Natural killer cell (primary cell): Measurements from ENCODE around the gene MXD3. TPM values are rescaled to one million over a fixed set of nuclear protein-coding genes. Genes with fewer than 3 reads are reported as not detected.

Source experiments
- ATAC-seq, 3 donors: fragments of 150-1000 bp in 2 of 3; fragments of 200-7000 bp in 1 of 3; cut with Tn5 transposase; 1 replicate in 1 of 3; 2 replicates in 2 of 3; pipeline ENCODE4 v1.10.0; 2021; ENCODE audit warnings: mild to moderate bottlenecking in 2 of 3, moderate library complexity in 2 of 3
- DNase-seq, 2 donors: peaks; one replicate each; pipeline versions ENCODE4 v3.0.0 to v3.0.0-alpha.2; 2013 to 2021; ENCODE audit warnings: mixed read lengths in 1 of 2
- H3K27ac ChIP-seq: one replicate; pipeline ENCODE4 v1.5.1; 2013; ENCODE audit warnings: mild to moderate bottlenecking, low read length
- H3K27me3 ChIP-seq: one replicate; pipeline ENCODE4 v1.6.1; 2013; ENCODE audit warnings: low read length; ENCODE audit not compliant: control insufficient read depth, insufficient read depth
- H3K36me3 ChIP-seq: one replicate; pipeline ENCODE4 v1.6.1; 2013; ENCODE audit warnings: low read length; ENCODE audit not compliant: control insufficient read depth, insufficient read depth
- H3K4me1 ChIP-seq: one replicate; pipeline ENCODE4 v1.6.1; 2013; ENCODE audit warnings: low read length; ENCODE audit not compliant: control insufficient read depth, insufficient read depth
- H3K4me3 ChIP-seq: one replicate; pipeline ENCODE4 v1.5.1; 2013; ENCODE audit warnings: low read length
- H3K9me3 ChIP-seq: one replicate; pipeline ENCODE4 v1.6.1; 2013; ENCODE audit warnings: low read length; ENCODE audit not compliant: control insufficient read depth, insufficient read depth
- H3K27ac Mint-ChIP-seq, 2 donors: one replicate each; pipeline ENCODE4 v1.8.0; 2022; ENCODE audit warnings: mild to moderate bottlenecking in 2 of 2, mixed read lengths in 2 of 2, moderate library complexity in 1 of 2
- H3K27me3 Mint-ChIP-seq, 2 donors: one replicate each; pipeline ENCODE4 v1.8.0; 2022; ENCODE audit warnings: low read depth in 2 of 2, mixed read lengths in 2 of 2
- H3K36me3 Mint-ChIP-seq: one replicate; pipeline ENCODE4 v1.8.0; 2022; ENCODE audit warnings: mixed read lengths
- H3K4me1 Mint-ChIP-seq, 2 donors: one replicate each; pipeline ENCODE4 v1.8.0; 2022; ENCODE audit warnings: mixed read lengths in 2 of 2
- H3K4me3 Mint-ChIP-seq: one replicate; pipeline ENCODE4 v1.8.0; 2022; ENCODE audit warnings: mild to moderate bottlenecking, moderate library complexity, mixed read lengths
- H3K9me3 Mint-ChIP-seq, 2 donors: one replicate each; pipeline ENCODE4 v1.8.0; 2022; ENCODE audit warnings: mixed read lengths in 2 of 2
- CTCF ChIP-seq: fragments of 200-600 bp; IDR thresholded peaks from one replicate; pipeline ENCODE4 v1.8.0; 2022; ENCODE audit warnings: antibody characterized with exemption
- WGBS: methylation state at CpG from one replicate; pipeline ENCODE4 v1.1.7; 2013; ENCODE audit warnings: missing lambda C conversion rate; ENCODE audit not compliant: insufficient coverage; 5-methylcytosine and 5-hydroxymethylcytosine counted together
- intact Hi-C: fragments of 100-400 bp; cut with micrococcal nuclease; formaldehyde crosslinking; loops from one replicate; pipeline ENCODE4 v1.14.2; 2022
- total RNA-seq, 4 donors: library from RNA; stranded (reverse); fragments of 120-200 nt in 1 of 4; gene quantifications; one replicate each; pipeline versions ENCODE4 v1.2.3 to v1.2.4, GENCODE V29; 2013 to 2022

Gene MXD3
- total RNA-seq, 3 donors from 2014 or later (not counting 1 experiment from before 2014, with no cell fraction given), result 10.9 to 15.0 (median 15.0) TPM

GRCh38 chr5:177330991-177331842 is 19.5 kb upstream of the MXD3 start:
- no peaks in the 10 kb centered on the region for H3K9me3 Mint-ChIP-seq
- peak overlapping the region; percentile 76 to 90 for H3K27ac Mint-ChIP-seq
- no peaks in the 10 kb centered on the region for H3K27me3 ChIP-seq
- peaks cover 45% of the 10 kb centered on the region for H3K36me3 ChIP-seq
- TF ChIP-seq CTCF, result no peak
- H3K27me3 Mint-ChIP-seq, result no peaks in the 10 kb centered on the region
- H3K27ac ChIP-seq, result peak overlapping the region; percentile 58
- peak; percentile 30 to 58 (median 52) for ATAC-seq
- no peak overlapping the region for H3K4me3 ChIP-seq
- H3K36me3 Mint-ChIP-seq, result no peaks in the 10 kb centered on the region
- peak overlapping the region; percentile 63 for H3K4me3 Mint-ChIP-seq
- DNase-seq, result peak in 1 of 2 donors; percentile 47
- H3K9me3 ChIP-seq, result no peaks in the 10 kb centered on the region
- H3K4me1 Mint-ChIP-seq, result peaks cover 40 to 74% of the 10 kb centered on the region in 2 donors
- H3K4me1 ChIP-seq, result peaks cover 91% of the 10 kb centered on the region
- intact Hi-C loops, result no loop called here
- 42% methylated on average over 27 of the region's 27 CpGs for WGBS

- peaks cover 34% of the 10 kb centered on the region for H3K36me3 ChIP-seq
- no peak overlapping the region for H3K4me3 ChIP-seq
- H3K4me1 ChIP-seq, result peaks cover 80% of the 10 kb centered on the region
- Mint-ChIP-seq H3K4me1 (peaks cover 40 to 74% of the 10 kb centered on the region in 2 donors), H3K36me3 (no peaks in the 10 kb centered on the region), H3K4me3 (peak overlapping the region; percentile 35), H3K27me3 (no peaks in the 10 kb centered on the region), H3K9me3 (no peaks in the 10 kb centered on the region), H3K27ac (peak overlapping the region; percentile 76 to 90)
- WGBS, result 52% methylated on average over 6 of the region's 6 CpGs
- intact Hi-C loops, result loop anchor here (5.0 kb wide), 1 partner anchor 32 kb away; no protein-coding TSS in a partner anchor
- no peaks in the 10 kb centered on the region for H3K27me3 ChIP-seq
- no peak for TF ChIP-seq CTCF
- H3K27ac ChIP-seq, result no peak overlapping the region
- ATAC-seq (no peak), DNase-seq (no peak)
- H3K9me3 ChIP-seq, result no peaks in the 10 kb centered on the region
Measured at GRCh38 chr5:177329883-177330282, 18.2 kb upstream of the MXD3 start.

GRCh38 chr5:177328545-177329231 is 17.0 kb upstream of the MXD3 start:
- H3K36me3 ChIP-seq, result peaks cover 22% of the 10 kb centered on the region
- H3K27me3 Mint-ChIP-seq, result no peaks in the 10 kb centered on the region
- intact Hi-C loops, result loop anchor here (5.0 kb wide), 1 partner anchor 34 kb away; no protein-coding TSS in a partner anchor
- H3K4me1 Mint-ChIP-seq, result peaks cover 45 to 69% of the 10 kb centered on the region in 2 donors
- H3K27me3 ChIP-seq, result no peaks in the 10 kb centered on the region
- H3K27ac ChIP-seq, result peak overlapping the region; percentile 89
- H3K9me3 Mint-ChIP-seq, result no peaks in the 10 kb centered on the region
- peaks cover 69% of the 10 kb centered on the region for H3K4me1 ChIP-seq
- no peak for TF ChIP-seq CTCF
- H3K36me3 Mint-ChIP-seq, result no peaks in the 10 kb centered on the region
- ATAC-seq, result no peak
- no peak overlapping the region for H3K4me3 ChIP-seq
- H3K9me3 ChIP-seq, result no peaks in the 10 kb centered on the region
- H3K27ac Mint-ChIP-seq, result peak overlapping the region; percentile 94 to 99
- no peak for DNase-seq
- 84% methylated on average over 19 of the region's 19 CpGs for WGBS
- peak overlapping the region; percentile 85 for H3K4me3 Mint-ChIP-seq
